Fibroblast of pulmonary artery (primary cell): ENCODE data around the gene CYP2A13.
A peak's percentile ranks its signal among the peaks of the same experiment; 100 is the strongest.
"Not testable (repeated sequence)": the region's sequence is repeated elsewhere in the genome, so short reads cannot be mapped to it uniquely, and the experiment has no call there.

ENCODE experiments used
- DNase-seq: peaks from one replicate; pipeline ENCODE4 v3.0.0-alpha.2; 2010; ENCODE audit warnings: low read depth
- H3K4me3 ChIP-seq: replicated peaks from 2 replicates; pipeline ENCODE4 v1.5.1; 2011; ENCODE audit warnings: low read depth, mild to moderate bottlenecking, control low read depth, low read length, moderate library complexity
- TF ChIP-seq, protein P1 (sequence below): IDR thresholded peaks from 2 replicates; pipeline ENCODE4 v1.5.1; 2011; ENCODE audit warnings: mild to moderate bottlenecking, control low read depth, low read length, inconsistent platforms; ENCODE audit errors: missing control alignments

CYP2A13 gene, protein sequence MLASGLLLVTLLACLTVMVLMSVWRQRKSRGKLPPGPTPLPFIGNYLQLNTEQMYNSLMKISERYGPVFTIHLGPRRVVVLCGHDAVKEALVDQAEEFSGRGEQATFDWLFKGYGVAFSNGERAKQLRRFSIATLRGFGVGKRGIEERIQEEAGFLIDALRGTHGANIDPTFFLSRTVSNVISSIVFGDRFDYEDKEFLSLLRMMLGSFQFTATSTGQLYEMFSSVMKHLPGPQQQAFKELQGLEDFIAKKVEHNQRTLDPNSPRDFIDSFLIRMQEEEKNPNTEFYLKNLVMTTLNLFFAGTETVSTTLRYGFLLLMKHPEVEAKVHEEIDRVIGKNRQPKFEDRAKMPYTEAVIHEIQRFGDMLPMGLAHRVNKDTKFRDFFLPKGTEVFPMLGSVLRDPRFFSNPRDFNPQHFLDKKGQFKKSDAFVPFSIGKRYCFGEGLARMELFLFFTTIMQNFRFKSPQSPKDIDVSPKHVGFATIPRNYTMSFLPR

GRCh38 chr19:41088151-41088550 is at the start of gene CYP2A13:
CYP2A13 (plus strand) TSS chr19:41088451; CDS start chr19:41088472, 21 bp downstream.
- DNase-seq = no peak
- no peak within 1 kb of the TSS for H3K4me3 ChIP-seq
- TF ChIP-seq, protein P1, sequence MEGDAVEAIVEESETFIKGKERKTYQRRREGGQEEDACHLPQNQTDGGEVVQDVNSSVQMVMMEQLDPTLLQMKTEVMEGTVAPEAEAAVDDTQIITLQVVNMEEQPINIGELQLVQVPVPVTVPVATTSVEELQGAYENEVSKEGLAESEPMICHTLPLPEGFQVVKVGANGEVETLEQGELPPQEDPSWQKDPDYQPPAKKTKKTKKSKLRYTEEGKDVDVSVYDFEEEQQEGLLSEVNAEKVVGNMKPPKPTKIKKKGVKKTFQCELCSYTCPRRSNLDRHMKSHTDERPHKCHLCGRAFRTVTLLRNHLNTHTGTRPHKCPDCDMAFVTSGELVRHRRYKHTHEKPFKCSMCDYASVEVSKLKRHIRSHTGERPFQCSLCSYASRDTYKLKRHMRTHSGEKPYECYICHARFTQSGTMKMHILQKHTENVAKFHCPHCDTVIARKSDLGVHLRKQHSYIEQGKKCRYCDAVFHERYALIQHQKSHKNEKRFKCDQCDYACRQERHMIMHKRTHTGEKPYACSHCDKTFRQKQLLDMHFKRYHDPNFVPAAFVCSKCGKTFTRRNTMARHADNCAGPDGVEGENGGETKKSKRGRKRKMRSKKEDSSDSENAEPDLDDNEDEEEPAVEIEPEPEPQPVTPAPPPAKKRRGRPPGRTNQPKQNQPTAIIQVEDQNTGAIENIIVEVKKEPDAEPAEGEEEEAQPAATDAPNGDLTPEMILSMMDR = no peak

- DNase-seq = no peak
- H3K4me3 ChIP-seq = no peak overlapping the region
Measured at GRCh38 chr19:41039806-41040205, 48.4 kb upstream of the CYP2A13 start.

DNA sequence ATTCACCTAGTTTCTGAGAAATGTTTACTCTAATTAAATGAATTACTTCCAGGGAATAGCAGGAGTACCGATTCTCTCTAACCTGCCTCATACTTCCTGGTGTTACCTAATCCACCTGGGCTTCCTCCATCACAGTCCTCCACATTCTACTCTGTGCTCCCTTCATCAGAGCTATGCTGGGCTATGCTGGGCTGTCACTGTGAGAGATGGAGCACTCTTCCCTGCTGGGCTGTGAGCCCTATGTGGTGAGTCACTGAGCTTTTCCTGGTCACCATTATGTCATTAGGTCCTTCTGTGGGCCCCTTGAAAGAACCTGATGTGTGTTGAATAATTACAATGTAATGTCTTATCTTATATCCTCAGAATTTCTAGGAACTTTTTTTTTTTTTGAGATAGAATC is 43.2 kb upstream of the CYP2A13 start:
- not testable (repeated sequence) for H3K4me3 ChIP-seq, DNase-seq

More at GRCh38 chr19:41039806-41040205, 48.4 kb upstream of the CYP2A13 start:
- TF ChIP-seq, protein P1 = no peak

- no peak for DNase-seq
- no peak overlapping the region for H3K4me3 ChIP-seq
- TF ChIP-seq, protein P1 = no peak
Measured at GRCh38 chr19:41050426-41050825, 37.8 kb upstream of the CYP2A13 start.

DNA sequence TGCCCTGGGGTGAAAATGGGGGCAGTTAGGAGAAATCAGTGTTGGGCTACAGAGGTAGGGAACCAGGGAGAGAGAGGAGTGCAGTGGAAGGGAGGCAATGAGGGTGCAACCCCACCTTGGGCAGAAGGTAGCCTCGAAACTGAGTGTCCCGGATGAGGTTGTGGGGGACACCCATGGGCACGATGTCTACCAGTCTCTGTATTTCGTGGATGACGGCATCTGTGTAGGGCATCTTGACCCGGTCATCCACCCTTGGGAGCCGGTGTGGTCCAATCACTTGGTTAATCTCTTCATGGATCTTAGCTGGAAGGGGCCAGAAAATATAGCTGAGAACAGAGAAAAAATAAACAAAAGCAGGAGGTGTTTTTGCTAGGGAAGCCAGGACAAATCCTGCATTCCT is 36.1 kb upstream of the CYP2A13 start:
- DNase-seq, H3K4me3 ChIP-seq: not testable (repeated sequence)

DNA sequence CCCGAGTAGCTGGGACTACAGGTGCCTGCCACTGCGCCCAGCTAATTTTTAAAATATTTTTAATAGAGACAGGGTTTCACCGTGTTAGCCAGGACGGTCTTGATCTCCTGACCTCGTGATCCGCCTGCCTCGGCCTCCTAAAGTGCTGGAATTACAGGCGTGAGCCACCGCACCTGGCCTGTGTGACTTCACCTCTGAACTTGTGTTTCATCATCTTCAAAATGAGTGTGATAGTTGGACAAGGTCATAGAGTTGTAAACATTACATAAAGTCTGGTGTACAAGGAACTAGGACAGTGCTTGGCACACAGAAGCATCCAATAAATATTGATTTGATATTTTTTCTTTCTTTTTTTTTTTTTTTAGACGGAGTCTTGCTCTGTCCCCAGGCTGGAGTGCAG is 34.9 kb upstream of the CYP2A13 start:
- H3K4me3 ChIP-seq, DNase-seq: not testable (repeated sequence)

- peak; percentile 46 for DNase-seq
- H3K4me3 ChIP-seq = no peak overlapping the region
- TF ChIP-seq, protein P1 = no peak
Measured at GRCh38 chr19:41064974-41065569, 23.2 kb upstream of the CYP2A13 start.

GRCh38 chr19:41076286-41076685 is 12.0 kb upstream of the CYP2A13 start:
- no peak for DNase-seq
- no peak overlapping the region for H3K4me3 ChIP-seq
- TF ChIP-seq, protein P1 = no peak
